Fibroblast of lung (primary cell): ENCODE measurements around the gene RAB11FIP3.

Source experiments
- EZH2 ChIP-seq: IDR thresholded peaks from 2 replicates; pipeline ENCODE4 v1.5.1; 2012; ENCODE audit warnings: low read length, control low read depth, mild to moderate bottlenecking; ENCODE audit errors: missing control alignments
- TF ChIP-seq, protein P1 (sequence below), 2 donors: IDR thresholded peaks in 1 of 2; conservative IDR thresholded peaks in 1 of 2; 1 replicate in 1 of 2; 2 replicates in 1 of 2; pipeline ENCODE4 v1.5.1; 2011 to 2012; ENCODE audit warnings: low read length in 2 of 2, control low read depth in 1 of 2, inconsistent platforms in 1 of 2, low read depth in 1 of 2, mild to moderate bottlenecking in 1 of 2

DNA sequence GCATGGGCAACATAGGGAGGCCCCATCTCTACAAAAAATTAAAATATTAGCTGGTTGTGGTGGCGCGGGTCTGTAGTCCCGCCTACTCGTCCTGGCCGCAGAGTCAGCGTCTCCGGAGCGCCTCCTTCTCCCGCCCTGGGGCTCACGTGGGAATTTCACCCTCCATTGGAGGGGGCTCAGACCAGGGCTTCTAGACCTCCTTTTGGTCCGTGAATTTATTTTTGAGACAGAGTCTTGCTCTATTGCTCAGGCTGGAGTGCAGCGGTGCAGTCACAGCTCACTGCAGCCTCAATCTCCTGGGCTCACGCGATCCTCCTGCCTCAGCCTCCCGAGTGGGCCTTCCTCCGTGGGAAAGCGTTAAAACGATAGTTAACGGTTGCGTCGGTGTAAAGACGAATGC, 28.8 kb upstream of the RAB11FIP3 start:
- TF ChIP-seq, protein P1, sequence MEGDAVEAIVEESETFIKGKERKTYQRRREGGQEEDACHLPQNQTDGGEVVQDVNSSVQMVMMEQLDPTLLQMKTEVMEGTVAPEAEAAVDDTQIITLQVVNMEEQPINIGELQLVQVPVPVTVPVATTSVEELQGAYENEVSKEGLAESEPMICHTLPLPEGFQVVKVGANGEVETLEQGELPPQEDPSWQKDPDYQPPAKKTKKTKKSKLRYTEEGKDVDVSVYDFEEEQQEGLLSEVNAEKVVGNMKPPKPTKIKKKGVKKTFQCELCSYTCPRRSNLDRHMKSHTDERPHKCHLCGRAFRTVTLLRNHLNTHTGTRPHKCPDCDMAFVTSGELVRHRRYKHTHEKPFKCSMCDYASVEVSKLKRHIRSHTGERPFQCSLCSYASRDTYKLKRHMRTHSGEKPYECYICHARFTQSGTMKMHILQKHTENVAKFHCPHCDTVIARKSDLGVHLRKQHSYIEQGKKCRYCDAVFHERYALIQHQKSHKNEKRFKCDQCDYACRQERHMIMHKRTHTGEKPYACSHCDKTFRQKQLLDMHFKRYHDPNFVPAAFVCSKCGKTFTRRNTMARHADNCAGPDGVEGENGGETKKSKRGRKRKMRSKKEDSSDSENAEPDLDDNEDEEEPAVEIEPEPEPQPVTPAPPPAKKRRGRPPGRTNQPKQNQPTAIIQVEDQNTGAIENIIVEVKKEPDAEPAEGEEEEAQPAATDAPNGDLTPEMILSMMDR (conservative IDR thresholded peaks at IDR 0.05 in 1 of 2, IDR thresholded peaks at IDR 0.05 in 1 of 2; ENCODE audit: low read depth in 1 of 2, low read length in 2 of 2), result no peak
- no peak for TF ChIP-seq EZH2
